A549 (cell line): ENCODE results near the gene GNG8.

Source experiments
- CEBPB ChIP-seq, 2 experiments: fragments of >200 bp in 1 of 2; sonication (Bioruptor Twin) in 1 of 2; formaldehyde crosslinking in 1 of 2; IDR thresholded peaks; 2 replicates each; pipeline ENCODE4 v1.6.1; 2012 to 2016
- PHF8 ChIP-seq: fragments of 200-600 bp; sonication (generic); IDR thresholded peaks from 2 replicates; pipeline ENCODE4 v1.6.1; 2016; ENCODE audit warnings: low read depth, mild to moderate bottlenecking, antibody characterized with exemption, moderate library complexity, borderline replicate concordance
- POLR2A ChIP-seq: IDR thresholded peaks from 2 replicates; pipeline ENCODE4 v1.6.1; 2012; ENCODE audit warnings: mild to moderate bottlenecking, low read length
- SMC3 ChIP-seq: fragments of >200 bp; sonication (Bioruptor Twin); formaldehyde crosslinking; IDR thresholded peaks from 3 replicates; pipeline ENCODE4 v1.6.1; 2018; ENCODE audit warnings: inconsistent platforms
- SREBF2 ChIP-seq: fragments of 450-650 bp; IDR thresholded peaks from 2 replicates; pipeline ENCODE4 v1.6.1; 2014; ENCODE audit warnings: mild to moderate bottlenecking, moderate library complexity
- TF ChIP-seq, protein P1 (sequence below): fragments of >200 bp; sonication (Bioruptor Twin); formaldehyde crosslinking; IDR thresholded peaks from 3 replicates; pipeline ENCODE4 v1.5.1; 2016

DNA sequence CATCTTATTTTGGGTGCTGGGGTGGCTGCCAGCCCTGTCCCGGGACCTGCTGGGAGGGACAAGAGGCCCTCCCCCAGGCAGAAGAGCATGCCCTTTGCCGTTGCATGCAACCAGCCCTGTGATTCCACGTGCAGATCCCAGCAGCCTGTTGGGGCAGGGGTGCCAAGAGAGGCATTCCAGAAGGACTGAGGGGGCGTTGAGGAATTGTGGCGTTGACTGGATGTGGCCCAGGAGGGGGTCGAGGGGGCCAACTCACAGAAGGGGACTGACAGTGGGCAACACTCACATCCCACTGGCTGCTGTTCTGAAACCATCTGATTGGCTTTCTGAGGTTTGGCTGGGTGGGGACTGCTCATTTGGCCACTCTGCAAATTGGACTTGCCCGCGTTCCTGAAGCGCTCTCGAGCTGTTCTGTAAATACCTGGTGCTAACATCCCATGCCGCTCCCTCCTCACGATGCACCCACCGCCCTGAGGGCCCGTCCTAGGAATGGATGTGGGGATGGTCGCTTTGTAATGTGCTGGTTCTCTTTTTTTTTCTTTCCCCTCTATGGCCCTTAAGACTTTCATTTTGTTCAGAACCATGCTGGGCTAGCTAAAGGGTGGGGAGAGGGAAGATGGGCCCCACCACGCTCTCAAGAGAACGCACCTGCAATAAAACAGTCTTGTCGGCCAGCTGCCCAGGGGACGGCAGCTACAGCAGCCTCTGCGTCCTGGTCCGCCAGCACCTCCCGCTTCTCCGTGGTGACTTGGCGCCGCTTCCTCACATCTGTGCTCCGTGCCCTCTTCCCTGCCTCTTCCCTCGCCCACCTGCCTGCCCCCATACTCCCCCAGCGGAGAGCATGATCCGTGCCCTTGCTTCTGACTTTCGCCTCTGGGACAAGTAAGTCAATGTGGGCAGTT lies 26.2 kb downstream of the GNG8 start:
- no peak for TF ChIP-seq PHF8
- no peak for TF ChIP-seq SREBF2
- no peak for TF ChIP-seq CEBPB (IDR thresholded peaks at IDR 0.05)
- TF ChIP-seq, protein P1, sequence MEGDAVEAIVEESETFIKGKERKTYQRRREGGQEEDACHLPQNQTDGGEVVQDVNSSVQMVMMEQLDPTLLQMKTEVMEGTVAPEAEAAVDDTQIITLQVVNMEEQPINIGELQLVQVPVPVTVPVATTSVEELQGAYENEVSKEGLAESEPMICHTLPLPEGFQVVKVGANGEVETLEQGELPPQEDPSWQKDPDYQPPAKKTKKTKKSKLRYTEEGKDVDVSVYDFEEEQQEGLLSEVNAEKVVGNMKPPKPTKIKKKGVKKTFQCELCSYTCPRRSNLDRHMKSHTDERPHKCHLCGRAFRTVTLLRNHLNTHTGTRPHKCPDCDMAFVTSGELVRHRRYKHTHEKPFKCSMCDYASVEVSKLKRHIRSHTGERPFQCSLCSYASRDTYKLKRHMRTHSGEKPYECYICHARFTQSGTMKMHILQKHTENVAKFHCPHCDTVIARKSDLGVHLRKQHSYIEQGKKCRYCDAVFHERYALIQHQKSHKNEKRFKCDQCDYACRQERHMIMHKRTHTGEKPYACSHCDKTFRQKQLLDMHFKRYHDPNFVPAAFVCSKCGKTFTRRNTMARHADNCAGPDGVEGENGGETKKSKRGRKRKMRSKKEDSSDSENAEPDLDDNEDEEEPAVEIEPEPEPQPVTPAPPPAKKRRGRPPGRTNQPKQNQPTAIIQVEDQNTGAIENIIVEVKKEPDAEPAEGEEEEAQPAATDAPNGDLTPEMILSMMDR: no peak
- TF ChIP-seq SMC3: no peak
- TF ChIP-seq POLR2A: no peak
